GF-D8 (cell line): ENCODE measurements around the gene ZNG1E.
"Not testable (repeated sequence)": the region's sequence is repeated elsewhere in the genome, so short reads cannot be mapped to it uniquely, and the experiment has no call there.

Experiments used
- DNase-seq: peaks from one replicate; lab custom pipeline; 2025; lab: John Stamatoyannopoulos, UW

The ZNG1E gene

GRCh38 chr9:65675589-65676021 lies at the start of gene ZNG1E:
ZNG1E (plus strand) TSS chr9:65675928; CDS start chr9:65675977, 49 bp downstream.
- not testable (repeated sequence) for DNase-seq

GRCh38 chr9:65673579-65673978 lies 2.1 kb upstream of the ZNG1E start:
- not testable (repeated sequence) for DNase-seq

GRCh38 chr9:65675018-65675417 lies 710 bp upstream of the ZNG1E start:
- not testable (repeated sequence) for DNase-seq

GRCh38 chr9:65676389-65676788 lies 661 bp downstream of the ZNG1E start:
- not testable (repeated sequence) for DNase-seq

GRCh38 chr9:65678533-65678932 lies 2.8 kb downstream of the ZNG1E start:
- DNase-seq = not testable (repeated sequence)

- DNase-seq = not testable (repeated sequence)
These were observed 27.8 kb downstream of the ZNG1E start for GRCh38 chr9:65703550-65703949.

- DNase-seq = not testable (repeated sequence)
These were observed 38.7 kb downstream of the ZNG1E start for GRCh38 chr9:65714445-65714844.

- not testable (repeated sequence) for DNase-seq
These were observed 61.4 kb downstream of the ZNG1E start, which contains the start of gene FOXD4L4 for GRCh38 chr9:65737096-65737564. FOXD4L4 (plus strand) TSS chr9:65737146; CDS start chr9:65737146, 0 bp downstream.

GRCh38 chr9:65738133-65738532 lies 62.4 kb downstream of the ZNG1E start:
- not testable (repeated sequence) for DNase-seq
